Mesendoderm (in vitro differentiated cells): ENCODE data around the gene MSMP.

Experiments used
- DNase-seq: peaks from one replicate; pipeline ENCODE4 v3.0.0; 2013
- H2AK5ac ChIP-seq: 2 replicates; pipeline ENCODE4 v1.6.1; 2013; ENCODE audit warnings: low read length, inconsistent platforms
- H2BK120ac ChIP-seq: 2 replicates; pipeline ENCODE4 v1.6.1; 2013; ENCODE audit warnings: low read depth, mild to moderate bottlenecking, low read length, moderate library complexity, mixed read lengths
- H2BK15ac ChIP-seq: replicated peaks from 2 replicates; pipeline ENCODE4 v1.6.1; 2013; ENCODE audit warnings: low read depth, mild to moderate bottlenecking, moderate library complexity
- H2BK5ac ChIP-seq: 2 replicates; pipeline ENCODE4 v1.6.1; 2013; ENCODE audit warnings: low read length, inconsistent platforms
- H3K18ac ChIP-seq: 2 replicates; pipeline ENCODE4 v1.6.1; 2013; ENCODE audit warnings: mild to moderate bottlenecking, low read length, mixed read lengths
- H3K23ac ChIP-seq: one replicate; pipeline ENCODE4 v1.6.1; 2013; ENCODE audit warnings: low read length
- H3K27ac ChIP-seq: 2 replicates; pipeline ENCODE4 v1.5.1; 2013; ENCODE audit warnings: low read depth, mild to moderate bottlenecking, inconsistent platforms, low read length, moderate library complexity
- H3K27me3 ChIP-seq: 2 replicates; pipeline ENCODE4 v1.6.1; 2013; ENCODE audit warnings: low read length, control low read depth, mild to moderate bottlenecking, inconsistent platforms; ENCODE audit not compliant: insufficient read depth, poor library complexity
- H3K36me3 ChIP-seq: 2 replicates; pipeline ENCODE4 v1.6.1; 2013; ENCODE audit warnings: low read length, inconsistent platforms; ENCODE audit not compliant: control insufficient read depth, insufficient read depth
- H3K4ac ChIP-seq: one replicate; pipeline ENCODE4 v1.6.1; 2013; ENCODE audit warnings: low read depth, mild to moderate bottlenecking, low read length, moderate library complexity
- H3K4me1 ChIP-seq: 2 replicates; pipeline ENCODE4 v1.6.1; 2013; ENCODE audit warnings: low read depth, low read length, inconsistent platforms; ENCODE audit not compliant: control insufficient read depth
- H3K4me2 ChIP-seq: 2 replicates; pipeline ENCODE4 v1.6.1; 2013; ENCODE audit warnings: low read length
- H3K4me3 ChIP-seq: 2 replicates; pipeline ENCODE4 v1.5.1; 2013; ENCODE audit warnings: mild to moderate bottlenecking, low read length
- H3K56ac ChIP-seq: one replicate; pipeline ENCODE4 v1.6.1; 2013; ENCODE audit warnings: low read length
- H3K79me1 ChIP-seq: 2 replicates; pipeline ENCODE4 v1.6.1; 2013; ENCODE audit warnings: low read length, inconsistent platforms
- H3K79me2 ChIP-seq: 2 replicates; pipeline ENCODE4 v1.6.1; 2013; ENCODE audit warnings: mild to moderate bottlenecking, low read length; ENCODE audit not compliant: control insufficient read depth, insufficient read depth
- H3K9ac ChIP-seq: 2 replicates; pipeline ENCODE4 v1.6.1; 2013; ENCODE audit warnings: low read length, inconsistent platforms
- H4K5ac ChIP-seq: one replicate; pipeline ENCODE4 v1.6.1; 2013; ENCODE audit warnings: low read length
- H4K8ac ChIP-seq: one replicate; pipeline ENCODE4 v1.6.1; 2013; ENCODE audit warnings: low read depth, mild to moderate bottlenecking, control low read depth, low read length, moderate library complexity
- WGBS: extraction: QIAGEN DNeasy Blood & Tissue Kit; methylation state at CpG from one replicate; pipeline ENCODE4 v1.1.7; 2013; ENCODE audit warnings: low lambda C conversion rate, missing lambda C conversion rate; ENCODE audit not compliant: insufficient coverage; ENCODE audit errors: extremely low coverage; 5-methylcytosine and 5-hydroxymethylcytosine counted together

The MSMP gene

GRCh38 chr9:35753466-35753865, 610 bp downstream of the MSMP start:
- H3K79me1 ChIP-seq = peaks cover 4% of the 10 kb centered on the region
- H2AK5ac ChIP-seq = no peak overlapping the region
- H3K36me3 ChIP-seq = no peaks in the 10 kb centered on the region
- H3K4me1 ChIP-seq = peaks cover 3% of the 10 kb centered on the region
- DNase-seq = no peak
- H2BK120ac ChIP-seq = no peak overlapping the region
- H3K27me3 ChIP-seq = no peaks in the 10 kb centered on the region
- H4K5ac ChIP-seq = no peak overlapping the region
- peaks cover 2% of the 10 kb centered on the region for H3K79me2 ChIP-seq
- no peak overlapping the region for H2BK5ac ChIP-seq
- no peak overlapping the region for H3K23ac ChIP-seq
- no peak overlapping the region for H3K9ac ChIP-seq
- H3K18ac ChIP-seq = no peak overlapping the region
- WGBS = no CpG with 5 or more reads among the region's 5 CpGs
- no peak overlapping the region for H3K56ac ChIP-seq
- H3K4me2 ChIP-seq = no peak overlapping the region
- no peak overlapping the region for H3K27ac ChIP-seq
- no peak overlapping the region for H3K4me3 ChIP-seq
- no peak overlapping the region for H4K8ac ChIP-seq
- no peak overlapping the region for H3K4ac ChIP-seq
- no peak overlapping the region for H2BK15ac ChIP-seq

GRCh38 chr9:35750256-35750531, 3.9 kb downstream of the MSMP start:
- no peaks in the 10 kb centered on the region for H3K36me3 ChIP-seq

GRCh38 chr9:35749515-35750255, 4.4 kb downstream of the MSMP start:
- no peak overlapping the region for H4K8ac ChIP-seq
- peak; percentile 59 for DNase-seq
- peak overlapping the region; percentile 96 for H3K56ac ChIP-seq
- no peaks in the 10 kb centered on the region for H3K36me3 ChIP-seq
- peaks cover 30% of the 10 kb centered on the region for H3K79me2 ChIP-seq
- no peak overlapping the region for H2BK5ac ChIP-seq
- no CpG with 5 or more reads among the region's 19 CpGs for WGBS
- peak overlapping the region; percentile 49 for H3K4ac ChIP-seq
- peaks cover 15% of the 10 kb centered on the region for H3K4me1 ChIP-seq
- no peaks in the 10 kb centered on the region for H3K27me3 ChIP-seq
- H4K5ac ChIP-seq = no peak overlapping the region
- no peak overlapping the region for H3K23ac ChIP-seq
- H3K18ac ChIP-seq = no peak overlapping the region
- peaks cover 20% of the 10 kb centered on the region for H3K79me1 ChIP-seq
- H3K4me2 ChIP-seq = peak overlapping the region; percentile 81
- H3K4me3 ChIP-seq = peak overlapping the region; percentile 83
- no peak overlapping the region for H2BK15ac ChIP-seq
- H3K9ac ChIP-seq = peak overlapping the region; percentile 83
- H2BK120ac ChIP-seq = no peak overlapping the region
- no peak overlapping the region for H2AK5ac ChIP-seq
- peak overlapping the region; percentile 33 for H3K27ac ChIP-seq

More at GRCh38 chr9:35750256-35750531, 3.9 kb downstream of the MSMP start:
- H3K18ac ChIP-seq = no peak overlapping the region
- peak overlapping the region; percentile 96 for H3K56ac ChIP-seq
- H3K27me3 ChIP-seq = no peaks in the 10 kb centered on the region
- H3K4me2 ChIP-seq = no peak overlapping the region
- no peak overlapping the region for H2AK5ac ChIP-seq
- H3K27ac ChIP-seq = no peak overlapping the region
- no peak overlapping the region for H2BK15ac ChIP-seq
- H2BK120ac ChIP-seq = no peak overlapping the region
- H4K5ac ChIP-seq = no peak overlapping the region
- H4K8ac ChIP-seq = no peak overlapping the region
- no peak overlapping the region for H2BK5ac ChIP-seq
- H3K79me2 ChIP-seq = peaks cover 30% of the 10 kb centered on the region
- H3K4me1 ChIP-seq = peaks cover 15% of the 10 kb centered on the region
- no peak overlapping the region for H3K23ac ChIP-seq
- no peak overlapping the region for H3K4me3 ChIP-seq
- WGBS = no CpG with 5 or more reads among the region's 4 CpGs
- H3K79me1 ChIP-seq = peaks cover 20% of the 10 kb centered on the region
- H3K9ac ChIP-seq = peak overlapping the region; percentile 83
- H3K4ac ChIP-seq = no peak overlapping the region
- DNase-seq = no peak

GRCh38 chr9:35748858-35749514, 5.1 kb downstream of the MSMP start, which contains the start of the genes GBA2 and RGP1:
GBA2 (minus strand) TSS chr9:35749228; CDS start chr9:35748704, 524 bp downstream.
RGP1 (plus strand) TSS chr9:35749287; CDS start chr9:35749756, 469 bp downstream.
- Histone ChIP-seq H4K5ac (no peak within 1 kb of the TSS), H2AK5ac (no peak within 1 kb of the TSS), H3K4me1 (peaks cover 15% of the 10 kb centered on the region), H2BK5ac (no peak within 1 kb of the TSS), H3K36me3 (peaks cover 5% of the 10 kb centered on the region), H2BK120ac (no peak within 1 kb of the TSS), H3K4me3 (peak within 1 kb of the TSS; percentile 92), H4K8ac (no peak within 1 kb of the TSS), H3K27ac (peak within 1 kb of the TSS; percentile 33), H2BK15ac (no peak within 1 kb of the TSS), H3K56ac (peak within 1 kb of the TSS; percentile 96), H3K18ac (peak within 1 kb of the TSS; percentile 72), H3K27me3 (no peaks in the 10 kb centered on the region), H3K79me2 (peaks cover 31% of the 10 kb centered on the region), H3K4me2 (peak within 1 kb of the TSS; percentile 81), H3K4ac (peak within 1 kb of the TSS; percentile 89), H3K9ac (peak within 1 kb of the TSS; percentile 83), H3K23ac (peak within 1 kb of the TSS; percentile 87), H3K79me1 (peaks cover 25% of the 10 kb centered on the region)
- WGBS = no CpG with 5 or more reads among the region's 69 CpGs
- peak; percentile 86 for DNase-seq

- Histone ChIP-seq H3K9ac (peak overlapping the region; percentile 83), H3K23ac (peak overlapping the region; percentile 87), H4K5ac (no peak overlapping the region), H2BK5ac (no peak overlapping the region), H3K56ac (peak overlapping the region; percentile 89), H2BK15ac (no peak overlapping the region), H3K79me1 (peaks cover 28% of the 10 kb centered on the region), H4K8ac (no peak overlapping the region), H3K4me2 (peak overlapping the region; percentile 59), H3K4ac (peak overlapping the region; percentile 89), H3K4me3 (peak overlapping the region; percentile 92), H3K27me3 (no peaks in the 10 kb centered on the region), H2AK5ac (no peak overlapping the region), H2BK120ac (no peak overlapping the region), H3K27ac (peak overlapping the region; percentile 33), H3K18ac (peak overlapping the region; percentile 72), H3K79me2 (peaks cover 31% of the 10 kb centered on the region), H3K4me1 (peaks cover 15% of the 10 kb centered on the region), H3K36me3 (peaks cover 9% of the 10 kb centered on the region)
- no peak for DNase-seq
- WGBS = no CpG with 5 or more reads among the region's 24 CpGs
Observed at GRCh38 chr9:35748242-35748857, 5.7 kb downstream of the MSMP start.
